WTC11 (cell line): ENCODE results near the gene HPCAL1.

ENCODE experiments used
- CTCF ChIP-seq: fragments of 200-600 bp; IDR thresholded peaks from 2 replicates; pipeline ENCODE4 v1.8.0; 2022; ENCODE audit warnings: antibody characterized with exemption
- FOXP1 ChIP-seq: sonication (generic); formaldehyde crosslinking; IDR thresholded peaks from 2 replicates; pipeline ENCODE4 v1.8.0; 2022; ENCODE audit warnings: missing genetic modification reagents, mild to moderate bottlenecking, moderate library complexity, borderline replicate concordance
- JUN ChIP-seq: sonication (generic); formaldehyde crosslinking; IDR thresholded peaks from 2 replicates; pipeline ENCODE4 v1.8.0; 2023; ENCODE audit warnings: mild to moderate bottlenecking, missing genetic modification reagents
- SMAD4 ChIP-seq: sonication (generic); formaldehyde crosslinking; IDR thresholded peaks from 2 replicates; pipeline ENCODE4 v1.8.0; 2022; ENCODE audit warnings: mild to moderate bottlenecking, missing genetic modification reagents
- SP1 ChIP-seq: sonication (generic); formaldehyde crosslinking; conservative IDR thresholded peaks from 2 replicates; pipeline ENCODE4 v1.8.1; 2022; ENCODE audit warnings: missing genetic modification reagents

- TF ChIP-seq CTCF, result no peak
- TF ChIP-seq FOXP1, result no peak
- no peak for TF ChIP-seq SP1 (CRISPR knock-in tag)
- TF ChIP-seq JUN (CRISPR knock-in tag), result no peak
- no peak for TF ChIP-seq SMAD4 (CRISPR knock-in tag)
These were observed 30.8 kb upstream of the HPCAL1 start for GRCh38 chr2:10271946-10272345.
